Endometrium (tissue), 2 donors: Measurements from ENCODE around the gene OSBPL2.

ENCODE experiments used
- FAIRE-seq: peaks from 2 replicates; lab custom pipeline; 2012; peaks lifted over from hg19 to GRCh38; lab: Jason Lieb, UNC
- donor health status: control.
- donor health status: control.

OSBPL2 gene

DNA sequence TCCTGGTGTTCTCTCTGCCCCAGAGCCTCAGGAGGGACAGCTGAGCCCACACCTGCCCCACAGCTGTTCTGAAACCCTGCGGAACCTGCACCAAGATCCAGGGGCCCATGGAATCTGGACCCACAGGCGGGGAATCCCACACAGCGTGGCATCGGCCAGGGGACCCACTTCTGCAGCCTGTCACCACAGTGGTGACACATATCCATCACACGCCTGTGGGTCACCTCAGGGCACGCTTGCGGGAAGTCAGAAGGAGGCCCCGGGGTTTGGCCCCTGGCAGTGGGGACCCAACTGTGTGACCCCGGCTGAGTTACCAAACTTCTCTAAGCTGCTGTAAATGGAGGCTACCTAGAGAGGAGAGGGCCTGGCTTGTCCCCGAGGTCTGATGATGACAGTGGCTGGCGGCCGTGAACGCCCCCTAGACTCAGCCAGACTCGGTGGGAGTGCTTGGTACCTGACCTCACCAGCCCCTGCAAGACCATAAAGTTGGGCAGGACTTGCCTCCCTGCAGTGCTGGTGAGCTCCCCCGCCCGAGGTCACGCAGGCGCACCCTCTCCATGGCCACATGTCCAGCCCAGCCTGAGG lies 16.0 kb upstream of the OSBPL2 start:
- no peak for FAIRE-seq

DNA sequence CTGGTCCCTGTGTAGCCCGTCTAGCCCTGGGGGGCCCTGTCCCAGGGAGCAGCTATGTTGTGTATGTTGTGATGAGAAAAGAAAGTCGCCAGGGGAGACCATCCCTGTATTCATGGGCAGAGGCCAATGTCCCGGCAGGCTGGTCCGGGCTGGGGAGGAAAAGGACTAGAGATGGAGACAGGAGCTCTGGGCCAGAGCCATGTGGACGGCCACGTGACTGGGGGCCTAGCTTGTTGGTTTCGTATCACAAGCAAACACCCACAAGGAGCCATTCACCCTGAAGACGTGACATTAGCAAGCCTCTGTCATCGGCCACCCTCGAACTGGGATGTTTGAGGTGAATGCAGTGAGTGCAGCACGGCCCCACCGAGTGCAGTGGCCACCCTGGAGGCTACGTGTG lies 15.3 kb upstream of the OSBPL2 start:
- FAIRE-seq, result no peak

DNA sequence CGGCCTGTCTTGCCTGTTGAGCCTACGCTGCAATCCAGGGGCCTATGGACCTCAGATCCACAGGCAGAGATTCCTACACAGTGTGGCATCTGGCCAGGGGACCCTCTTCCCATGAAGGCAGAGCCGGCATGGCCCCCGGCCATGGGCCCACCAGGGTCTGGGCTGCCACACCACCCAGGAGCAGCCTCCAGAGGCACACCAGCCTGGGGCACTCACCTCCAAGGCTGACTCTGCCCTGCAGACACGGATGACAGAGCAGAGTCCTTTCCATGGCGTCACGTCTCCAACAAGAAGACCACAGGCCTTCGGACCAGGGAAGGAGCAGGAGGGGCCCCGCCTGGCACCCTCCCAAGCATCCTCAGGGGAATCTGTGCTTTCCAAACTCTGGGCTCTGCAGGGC lies 14.8 kb upstream of the OSBPL2 start:
- no peak for FAIRE-seq

DNA sequence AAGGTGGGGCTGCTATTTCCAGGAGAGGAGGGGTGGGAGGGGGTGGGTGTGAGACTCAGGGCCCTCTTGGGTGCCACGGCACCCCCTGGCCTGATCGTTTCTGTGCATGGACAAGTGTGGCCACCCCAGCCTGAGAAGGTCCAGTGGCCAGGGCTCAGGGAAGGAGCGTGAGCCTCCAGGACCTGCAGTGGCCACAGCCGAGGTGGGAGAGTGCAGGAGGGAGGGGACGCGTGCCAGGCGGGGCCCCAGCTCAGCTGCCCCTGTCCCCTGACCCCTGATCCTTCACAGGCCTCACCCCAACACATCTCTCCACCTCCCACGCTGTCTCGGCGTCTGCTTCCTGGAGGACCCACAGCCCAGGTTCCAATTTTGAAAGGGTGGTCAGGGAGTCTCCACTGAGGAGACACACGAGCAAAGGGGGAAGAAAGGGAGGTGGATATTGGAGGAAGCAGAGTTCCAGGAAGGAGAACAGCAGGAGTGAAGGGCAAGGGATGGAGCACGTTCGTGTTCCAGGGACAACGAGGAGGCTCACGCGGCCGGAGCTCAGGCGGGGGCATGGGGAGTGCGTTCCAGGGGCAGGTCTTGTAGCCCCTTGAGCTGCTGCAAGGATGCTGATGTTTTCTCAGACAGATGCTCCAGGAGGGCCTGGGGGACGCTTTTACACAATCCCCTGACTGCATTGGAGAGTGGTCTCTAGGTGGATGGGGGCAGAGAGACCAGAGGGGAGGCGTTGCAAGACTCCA lies 14.0 kb upstream of the OSBPL2 start:
- FAIRE-seq, result no peak

DNA sequence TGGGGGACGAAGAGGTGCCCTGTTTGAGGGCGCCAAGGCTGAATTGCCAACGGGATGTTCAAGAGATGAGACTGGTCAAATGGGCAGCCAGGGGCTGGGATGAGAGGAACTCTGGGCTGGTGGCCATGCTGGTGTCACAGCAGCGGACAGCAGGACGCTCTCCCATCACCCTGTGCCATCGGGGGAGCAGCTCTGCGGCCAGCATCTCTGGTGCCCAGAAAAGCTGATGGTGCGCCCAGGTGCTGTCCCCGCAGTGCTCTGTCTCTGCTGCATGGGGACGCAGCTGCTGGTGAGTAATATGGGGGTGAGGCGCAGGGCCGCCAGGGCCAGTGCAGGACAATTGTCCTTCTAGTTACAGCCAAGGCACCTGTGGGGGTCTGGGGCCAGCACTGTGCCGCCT lies 13.3 kb upstream of the OSBPL2 start:
- FAIRE-seq, result no peak

DNA sequence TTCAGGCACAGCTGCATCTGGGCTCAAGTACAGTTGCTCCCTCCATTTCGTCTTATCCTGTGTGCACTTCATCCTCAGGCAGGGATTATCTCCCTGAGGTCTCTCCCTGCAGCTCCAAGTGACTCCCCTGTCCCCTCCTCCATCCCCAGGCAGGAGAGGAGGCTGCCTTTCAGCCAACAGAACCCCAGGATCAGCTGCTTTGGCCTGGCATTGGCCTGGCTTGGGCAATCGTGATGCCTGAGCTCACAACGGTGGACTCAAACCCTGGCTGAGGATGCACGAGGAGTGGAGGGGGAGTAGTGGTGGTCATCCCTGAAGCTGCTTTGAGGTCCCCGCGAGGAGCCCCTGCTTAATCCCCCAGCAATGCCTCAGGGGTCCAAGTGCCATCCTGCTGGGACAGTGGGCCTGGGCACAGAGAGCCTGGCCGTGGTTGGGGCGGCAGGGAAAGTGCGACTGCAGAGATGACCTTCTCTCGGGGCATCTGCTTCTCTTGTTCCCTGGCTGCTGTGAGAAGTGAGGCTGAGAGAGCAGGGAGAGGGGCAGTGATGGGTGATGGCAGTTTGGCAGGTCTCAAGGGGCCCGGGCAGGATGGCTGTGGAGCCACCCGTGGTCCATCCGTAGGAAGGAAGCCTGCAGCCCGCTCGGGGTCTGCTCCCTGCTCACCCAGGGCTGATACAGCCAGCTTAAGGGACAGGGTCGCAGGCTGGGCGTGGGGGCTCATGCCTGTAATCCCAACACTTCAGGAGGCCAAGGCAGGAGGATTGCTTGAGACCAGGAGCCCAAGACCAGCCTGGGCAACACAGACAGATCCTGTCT lies 12.3 kb upstream of the OSBPL2 start:
- FAIRE-seq, result no peak

DNA sequence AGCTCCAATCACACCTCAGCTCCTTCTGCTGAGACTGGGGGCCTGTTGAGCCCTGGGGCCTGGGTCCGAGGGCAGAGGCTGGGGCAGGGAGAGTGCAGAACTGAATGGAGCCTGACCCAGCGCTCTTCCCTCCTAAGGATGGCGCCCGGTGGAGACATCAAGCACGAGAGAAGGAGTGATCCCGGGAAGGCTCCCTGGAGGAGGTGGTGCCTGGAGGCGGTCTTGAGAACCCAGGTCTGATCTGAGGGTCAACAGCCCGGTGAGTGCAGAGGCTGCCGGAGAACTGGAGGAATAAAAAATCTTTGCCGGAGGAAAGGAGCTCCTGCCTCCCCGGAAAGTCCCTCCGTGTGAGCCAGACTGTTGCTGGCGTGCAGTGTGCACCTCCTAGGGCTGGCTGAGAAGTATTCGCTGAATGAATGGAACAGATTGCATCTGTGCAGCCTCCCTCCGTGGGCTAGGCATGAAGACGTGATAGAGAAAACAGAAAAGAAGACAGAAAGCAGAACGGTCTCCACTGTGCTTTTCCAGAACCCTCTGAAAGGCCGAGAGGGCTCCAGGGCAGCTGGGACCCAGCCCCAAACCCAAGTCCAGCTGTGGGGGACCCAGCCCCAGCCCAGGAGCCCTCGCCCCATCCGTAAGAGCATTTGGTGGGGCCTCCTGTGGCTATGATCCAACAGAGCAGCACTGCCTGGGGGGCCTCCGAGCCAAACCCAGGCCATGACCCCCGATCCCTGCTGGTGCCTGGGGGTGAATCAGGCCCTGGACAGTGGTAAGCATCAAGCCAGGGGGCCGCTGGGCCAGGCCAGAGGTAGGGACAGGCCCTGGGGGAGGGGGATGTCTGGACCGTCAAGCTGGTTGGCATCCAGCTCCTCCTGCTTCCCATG lies 11.4 kb upstream of the OSBPL2 start:
- no peak for FAIRE-seq

DNA sequence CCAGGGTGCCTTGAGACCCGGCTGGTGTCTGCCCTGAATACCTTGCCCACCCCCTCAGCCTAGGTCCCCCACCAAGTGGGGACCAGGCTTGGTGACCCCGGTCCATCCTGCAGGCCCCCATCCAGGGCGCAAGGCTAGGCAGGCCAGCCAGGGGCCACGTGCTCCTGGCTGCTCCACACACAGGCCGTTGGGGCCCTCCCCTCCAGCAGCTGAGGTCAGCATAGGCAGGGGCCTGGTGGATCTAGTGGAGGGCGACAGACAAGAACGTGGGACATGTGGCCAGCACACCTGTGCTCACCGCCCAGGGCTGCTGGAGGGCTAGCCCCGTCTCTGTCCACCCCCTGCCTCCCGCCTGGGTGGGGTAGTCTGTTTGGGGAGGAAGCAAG lies 10.7 kb upstream of the OSBPL2 start:
- FAIRE-seq, result no peak

DNA sequence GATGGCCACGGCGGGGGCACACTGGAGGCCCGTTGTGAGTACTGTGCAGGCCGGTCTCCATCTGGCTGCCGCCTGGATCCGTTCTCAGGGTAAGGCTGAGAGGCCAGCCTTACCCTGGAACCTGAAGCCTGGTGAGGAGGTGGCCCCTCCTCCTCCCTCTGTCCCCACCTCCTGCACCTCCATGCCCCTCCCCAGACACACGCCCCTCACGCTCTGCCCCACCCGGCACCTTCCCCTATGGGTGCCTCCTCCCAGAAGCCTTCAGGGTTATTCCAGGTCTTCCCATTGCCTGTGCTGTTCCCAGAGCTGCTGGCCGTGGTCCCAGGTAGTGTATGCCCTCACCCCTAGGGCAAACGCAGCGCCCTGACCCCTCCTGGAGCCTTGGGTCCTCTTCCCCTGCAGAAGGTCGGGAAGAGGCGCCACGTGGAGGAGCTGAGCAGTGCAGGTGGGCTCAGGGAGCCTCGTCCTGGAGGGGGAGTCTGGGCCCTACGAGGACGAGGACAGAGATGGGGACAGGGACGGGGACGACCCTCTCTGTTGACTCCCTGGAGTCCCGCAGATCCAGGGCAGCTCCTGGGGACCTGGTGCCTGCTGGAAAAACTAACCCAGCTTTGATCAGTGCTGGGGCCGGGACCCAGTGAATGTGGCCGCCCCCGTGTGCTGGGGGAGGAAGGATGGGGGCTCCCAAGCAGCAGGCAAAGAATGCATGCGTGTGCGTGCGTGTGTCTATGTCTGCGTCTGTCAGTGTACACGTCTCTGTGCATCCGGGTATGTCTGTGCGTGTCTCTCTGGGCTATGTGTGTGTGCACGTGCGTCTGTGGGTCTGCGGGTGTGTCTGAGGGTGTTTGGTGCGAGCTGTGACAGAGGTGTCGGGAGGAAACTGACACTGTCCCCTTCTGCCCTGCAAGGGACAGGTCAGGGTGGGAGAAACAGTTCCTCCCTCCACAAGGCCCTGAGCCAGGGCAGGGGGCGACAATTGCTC lies 10.1 kb upstream of the OSBPL2 start:
- FAIRE-seq, result no peak

DNA sequence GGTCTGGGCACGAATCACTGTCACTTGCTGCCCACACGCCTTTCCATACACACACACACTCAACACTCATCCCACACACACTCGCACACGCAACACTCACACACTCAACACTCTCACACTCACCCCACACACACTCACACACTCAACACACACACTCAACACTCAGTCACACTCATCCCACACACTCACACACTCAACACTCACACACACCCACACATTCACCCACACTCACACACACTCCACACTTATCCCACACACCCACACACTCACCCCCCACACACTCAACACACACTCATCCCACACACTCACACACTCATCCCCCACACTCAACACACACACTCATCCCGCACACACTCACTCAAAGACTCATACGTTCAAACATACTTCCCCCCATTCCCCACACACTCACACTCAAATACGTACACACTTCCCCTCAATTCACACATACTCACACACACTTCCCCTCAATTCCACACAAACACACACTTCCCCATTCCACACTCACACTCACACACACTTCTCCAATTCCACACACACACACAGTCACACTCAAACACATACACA lies 9.3 kb upstream of the OSBPL2 start:
- FAIRE-seq, result no peak

DNA sequence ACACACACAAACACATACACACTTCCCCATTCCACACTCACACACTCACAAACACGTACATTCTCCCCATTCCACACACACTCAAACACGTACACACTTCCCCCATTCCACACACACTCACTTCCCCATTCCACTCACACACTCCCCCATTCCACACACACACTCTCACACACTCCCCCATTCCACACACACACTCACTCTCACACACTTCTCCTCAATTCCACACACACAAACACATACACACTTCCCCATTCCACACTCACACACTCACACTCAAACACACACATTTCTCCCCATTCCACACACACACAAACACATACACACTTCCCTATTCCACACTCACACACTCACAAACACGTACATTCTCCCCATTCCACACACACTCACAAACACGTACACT lies 8.7 kb upstream of the OSBPL2 start:
- no peak for FAIRE-seq

DNA sequence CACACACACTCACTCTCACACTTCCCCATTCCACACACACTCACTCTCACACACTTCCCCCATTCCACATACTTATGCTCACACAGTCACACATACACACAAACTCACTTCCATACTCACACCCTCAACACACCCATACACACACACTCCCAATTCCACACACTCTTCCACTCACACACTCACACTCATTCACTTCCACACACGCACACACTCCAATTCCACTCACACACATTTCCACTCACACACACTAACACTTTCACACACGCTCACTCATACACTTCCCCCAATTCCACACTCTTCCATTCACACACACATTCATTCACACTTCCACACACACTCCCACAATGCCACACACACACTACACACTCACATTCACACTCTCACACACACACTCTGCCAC lies 8.0 kb upstream of the OSBPL2 start:
- FAIRE-seq, result no peak

DNA sequence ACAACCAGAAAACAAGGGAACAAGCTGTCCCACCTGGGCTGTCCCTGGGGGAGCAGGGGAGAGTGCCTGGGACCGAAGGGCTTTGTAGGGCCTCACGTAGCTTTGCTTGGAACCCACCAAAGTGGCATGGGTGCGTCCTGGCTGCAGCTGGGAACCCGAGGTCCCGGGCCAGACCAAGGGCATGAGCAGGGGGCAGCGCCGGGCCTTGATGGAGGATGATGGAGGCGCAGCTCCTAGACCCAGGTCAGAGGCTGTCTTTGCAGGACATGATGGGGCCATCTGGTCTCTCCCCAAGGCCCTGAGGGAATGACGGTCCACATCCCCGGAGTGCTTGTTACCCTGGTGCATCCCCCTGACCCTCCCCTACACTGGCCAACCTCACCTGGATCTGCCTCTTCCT lies 7.6 kb upstream of the OSBPL2 start:
- FAIRE-seq, result no peak

DNA sequence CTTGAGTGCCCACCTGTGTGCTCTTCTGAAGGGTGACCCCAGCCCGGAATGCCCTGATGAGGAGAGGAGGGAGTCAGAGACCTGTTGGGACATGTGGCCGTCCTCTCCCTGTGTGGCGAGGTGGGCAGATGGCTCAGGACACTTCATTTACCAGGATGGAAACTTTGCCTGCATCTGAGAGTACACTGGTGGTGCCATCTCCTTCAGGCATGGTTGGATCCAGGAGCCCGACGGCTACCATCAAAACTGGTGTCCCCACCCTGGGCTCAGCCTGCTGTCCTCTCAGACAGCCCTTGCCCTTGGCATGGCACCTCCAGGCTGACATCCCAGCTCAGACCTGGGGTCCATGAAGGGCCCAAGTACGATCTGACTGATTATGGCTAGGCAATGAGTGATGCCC lies 7.0 kb upstream of the OSBPL2 start:
- FAIRE-seq, result no peak

DNA sequence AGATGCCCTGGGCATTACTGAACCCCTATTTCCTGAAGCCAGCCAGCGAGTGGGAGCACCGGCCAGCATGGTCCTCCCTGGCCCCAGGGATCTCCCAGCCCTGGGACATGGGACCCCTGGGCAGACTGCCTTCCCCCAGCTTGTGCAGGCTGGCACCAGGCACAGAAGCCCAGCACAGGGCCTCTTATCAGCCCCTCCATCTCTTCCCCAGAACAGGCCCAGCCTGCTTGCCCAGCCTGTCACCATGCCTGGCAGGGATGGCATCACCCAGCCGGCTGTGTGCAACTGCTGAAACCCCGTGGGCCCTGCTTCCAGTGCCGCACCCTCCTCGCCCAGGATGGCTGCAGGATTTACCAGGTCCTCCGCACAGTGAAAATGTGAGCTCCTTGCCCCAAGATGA lies 6.1 kb upstream of the OSBPL2 start:
- FAIRE-seq, result no peak

DNA sequence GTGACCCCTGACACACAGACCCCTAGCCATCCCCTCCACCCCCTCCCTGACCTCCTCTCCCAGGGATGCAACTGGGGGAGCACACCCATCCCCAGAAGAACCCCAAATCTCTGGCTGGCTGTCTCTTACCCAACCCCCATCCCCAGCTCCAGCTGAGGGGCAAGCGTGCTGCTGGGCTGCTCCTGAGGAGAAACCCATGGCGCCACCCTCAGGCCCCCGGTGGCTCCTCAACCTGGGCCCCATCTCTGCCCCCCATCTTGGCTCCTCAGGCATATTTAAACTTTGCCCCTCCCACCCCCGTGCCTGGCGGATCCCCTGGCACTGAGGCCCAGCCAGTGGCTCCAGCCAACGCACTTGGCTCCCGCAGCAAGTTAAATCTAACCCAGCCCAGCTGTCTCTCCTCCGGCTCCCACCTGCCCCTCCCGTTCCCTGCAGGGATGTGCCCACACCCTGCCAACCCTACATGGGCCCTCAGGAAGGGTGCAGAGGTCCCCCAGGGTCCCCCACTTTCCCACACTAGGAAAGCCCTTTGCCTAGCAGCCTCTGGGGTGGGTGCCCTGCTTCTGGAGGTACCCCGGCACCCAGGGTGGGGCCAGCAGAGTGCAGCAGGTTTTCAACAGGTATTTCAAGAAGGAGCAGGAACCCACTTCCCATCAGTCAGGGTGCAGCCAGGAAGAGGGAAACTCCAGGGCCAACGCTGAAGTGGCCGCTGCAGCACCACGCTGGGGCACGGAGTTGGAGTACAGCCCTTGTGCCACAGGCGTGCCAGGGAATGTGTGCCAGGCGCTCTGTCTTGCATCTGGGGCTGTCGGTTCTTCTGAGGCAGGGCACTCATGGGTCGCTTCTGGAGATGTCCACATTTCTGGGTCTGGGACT lies 5.3 kb upstream of the OSBPL2 start:
- FAIRE-seq, result no peak

DNA sequence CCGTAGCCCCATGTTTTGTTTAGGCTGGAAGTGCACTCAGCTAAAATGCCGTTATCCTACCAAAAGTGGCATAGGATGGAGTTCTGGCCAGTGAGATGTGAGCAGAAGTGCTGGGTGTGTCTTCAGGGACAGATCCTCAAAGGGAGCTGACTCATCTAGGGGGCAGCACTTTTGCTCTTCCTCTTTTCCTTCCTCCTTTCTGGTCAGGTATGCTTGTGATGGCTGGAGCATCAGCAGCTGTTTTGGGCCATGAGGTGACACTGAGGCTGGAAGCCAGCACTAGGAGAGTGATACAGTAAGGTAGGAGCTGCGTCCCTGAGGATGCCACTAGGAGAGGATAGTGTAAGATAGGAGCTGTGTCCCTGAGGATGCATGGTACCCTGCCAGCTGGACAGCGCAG lies 4.6 kb upstream of the OSBPL2 start:
- FAIRE-seq, result no peak

DNA sequence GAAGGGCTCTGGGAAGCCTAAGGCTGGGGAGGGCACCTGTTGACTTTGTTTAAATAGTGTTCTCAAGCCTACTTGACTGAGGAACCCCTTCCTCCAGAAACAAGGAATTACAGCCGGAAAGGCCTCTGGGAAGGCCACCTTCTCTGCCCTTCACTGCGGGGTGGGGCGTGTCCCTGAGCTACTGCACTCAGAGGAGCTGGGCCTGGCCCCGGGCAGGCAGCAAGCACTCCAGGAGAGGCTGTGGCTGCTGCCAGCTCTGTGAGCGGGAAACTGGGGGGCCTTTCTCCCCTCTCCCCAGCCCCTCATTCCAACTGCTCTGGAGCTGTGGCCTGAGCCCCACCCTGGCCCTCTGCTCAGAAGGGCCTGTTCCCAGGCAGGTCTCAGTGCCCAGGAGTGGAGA lies 4.0 kb upstream of the OSBPL2 start:
- no peak for FAIRE-seq

DNA sequence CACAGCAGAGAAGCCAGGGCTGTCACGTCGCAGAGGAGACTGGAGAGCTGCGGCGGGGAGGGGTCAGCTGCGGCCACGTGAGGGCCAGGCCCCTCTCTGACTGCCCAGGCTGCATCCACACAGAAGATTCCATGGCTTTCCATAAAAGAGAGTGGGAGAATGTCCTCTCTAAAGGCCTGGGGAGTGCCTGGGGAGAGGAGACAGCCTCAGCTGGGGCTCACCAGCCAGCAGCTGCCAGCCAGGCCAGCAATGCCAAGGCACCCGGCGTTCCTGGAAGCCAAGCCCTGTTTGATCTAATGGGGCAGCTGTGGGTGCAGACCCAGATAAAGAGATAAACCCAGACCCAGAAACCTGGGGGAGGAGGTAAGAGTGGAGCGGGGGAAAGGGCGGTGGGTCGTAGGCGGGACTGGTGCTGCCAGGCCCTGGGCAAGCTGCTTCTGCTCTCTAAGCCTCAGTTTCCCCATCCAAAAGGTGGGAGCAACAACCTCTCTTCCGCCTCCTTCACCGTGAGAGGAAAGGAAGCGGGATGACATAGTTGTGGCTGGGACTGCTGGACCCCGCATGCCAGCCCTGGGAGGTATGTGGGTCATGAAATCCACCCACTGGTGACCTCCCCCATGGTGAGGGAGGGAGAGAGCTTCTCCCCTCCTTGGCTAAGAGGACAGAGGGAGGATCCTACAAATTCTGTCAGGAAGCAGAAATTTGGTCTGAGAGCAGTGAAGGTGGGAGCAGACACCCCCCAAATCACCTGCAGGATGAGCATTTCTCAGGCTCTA lies 3.1 kb upstream of the OSBPL2 start:
- FAIRE-seq, result no peak
